ENCODE data around the gene DAZAP2.
"Not testable (repeated sequence)": the region's sequence is repeated elsewhere in the genome, so short reads cannot be mapped to it uniquely, and the experiment has no call there.

DAZAP2 gene

GRCh38 chr12:51217133-51217967 is 21.3 kb upstream of the DAZAP2 start:
- DNase-seq = peak; percentile 71

GRCh38 chr12:51217968-51218606 is 20.5 kb upstream of the DAZAP2 start, which contains the start of gene POU6F1:
Gene POU6F1, minus strand, starts transcription at chr12:51218062. Its CDS starts 11,226 bp downstream, at chr12:51206836.
- peak; percentile 89 for DNase-seq

GRCh38 chr12:51218607-51219161 is 19.9 kb upstream of the DAZAP2 start:
- peak; percentile 24 for DNase-seq

GRCh38 chr12:51219322-51219721 is 19.3 kb upstream of the DAZAP2 start:
- no peak for DNase-seq

DNA sequence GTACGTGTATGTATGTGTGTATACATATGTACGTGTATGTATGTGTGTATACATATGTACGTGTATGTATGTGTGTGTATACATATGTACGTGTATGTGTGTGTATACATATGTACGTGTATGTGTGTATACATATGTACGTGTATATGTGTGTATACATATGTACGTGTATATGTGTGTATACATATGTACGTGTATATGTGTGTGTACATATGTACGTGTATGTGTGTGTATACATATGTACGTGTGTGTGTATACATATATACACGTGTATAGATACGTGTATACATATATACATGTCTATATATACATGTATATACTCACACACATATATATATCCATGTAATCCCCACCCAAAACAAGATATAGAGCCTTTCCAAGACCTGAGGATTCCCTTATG is 18.8 kb upstream of the DAZAP2 start:
- DNase-seq = not testable (repeated sequence)

DNA sequence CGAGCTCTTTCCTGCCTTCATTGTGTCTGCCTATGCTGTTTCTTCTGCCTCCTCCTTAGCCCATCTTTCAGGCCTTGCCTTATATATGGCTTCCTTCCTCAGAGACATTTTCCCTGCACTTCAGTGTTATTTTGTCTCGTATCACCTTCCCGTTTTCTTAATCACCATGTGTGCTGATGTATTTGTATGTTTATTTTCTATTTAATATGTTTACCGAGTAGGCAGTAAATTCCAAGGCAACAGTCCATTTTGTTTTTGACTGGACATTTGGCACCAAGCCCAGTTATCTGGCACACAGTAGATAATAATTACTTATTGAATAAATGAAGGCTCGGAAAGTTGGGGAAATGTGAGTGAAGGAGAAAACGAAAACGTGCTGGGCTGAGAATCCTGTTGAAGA is 16.2 kb upstream of the DAZAP2 start:
- no peak for DNase-seq

GRCh38 chr12:51224625-51225024 is 14.0 kb upstream of the DAZAP2 start:
- no peak for DNase-seq

- DNase-seq = no peak
Measured at GRCh38 chr12:51225234-51225633, 13.4 kb upstream of the DAZAP2 start.

DNA sequence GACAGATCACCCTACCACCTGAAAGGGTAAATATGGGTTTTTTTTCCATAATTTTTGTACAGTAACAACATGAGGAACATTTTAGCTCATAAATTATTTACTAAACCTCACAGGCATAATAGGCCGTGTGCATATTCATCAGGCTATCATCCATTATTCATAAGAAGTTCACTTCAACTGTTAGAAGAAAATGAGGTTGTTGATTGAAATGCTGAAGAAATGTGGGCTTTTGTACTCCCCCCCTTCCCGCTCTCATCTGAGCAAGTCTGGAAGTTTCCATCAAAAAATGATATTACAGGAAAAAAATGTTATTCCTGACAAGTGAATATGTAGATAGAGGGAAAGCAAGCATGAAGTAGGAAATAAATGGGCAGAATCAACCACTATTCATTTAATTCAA is 12.9 kb upstream of the DAZAP2 start:
- no peak for DNase-seq

GRCh38 chr12:51227112-51227511 is 11.5 kb upstream of the DAZAP2 start:
- DNase-seq = not testable (repeated sequence)

GRCh38 chr12:51227962-51228361 is 10.7 kb upstream of the DAZAP2 start:
- no peak for DNase-seq

GRCh38 chr12:51229116-51229809 is 9.4 kb upstream of the DAZAP2 start:
- no peak for DNase-seq

GRCh38 chr12:51232642-51233041 is 6.0 kb upstream of the DAZAP2 start:
- no peak for DNase-seq

DNA sequence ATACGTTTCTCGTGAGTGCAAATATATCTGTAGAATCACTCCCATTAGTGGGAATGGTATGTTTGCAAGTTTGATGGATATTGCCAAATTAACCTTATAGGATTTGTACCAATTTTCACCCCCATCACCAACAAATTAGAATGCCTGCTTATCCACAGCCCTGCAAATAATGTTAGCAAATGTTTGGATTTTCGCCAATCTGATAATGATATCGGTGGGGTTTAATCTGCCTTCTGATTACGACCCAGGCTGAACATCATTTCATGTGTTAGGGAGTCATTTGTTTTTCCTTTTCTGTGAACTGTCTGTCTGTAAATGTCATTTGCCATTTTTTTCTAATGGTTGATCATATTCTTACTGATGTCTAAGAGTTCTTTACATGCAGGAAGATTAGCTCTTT is 4.1 kb upstream of the DAZAP2 start:
- DNase-seq = no peak

DNA sequence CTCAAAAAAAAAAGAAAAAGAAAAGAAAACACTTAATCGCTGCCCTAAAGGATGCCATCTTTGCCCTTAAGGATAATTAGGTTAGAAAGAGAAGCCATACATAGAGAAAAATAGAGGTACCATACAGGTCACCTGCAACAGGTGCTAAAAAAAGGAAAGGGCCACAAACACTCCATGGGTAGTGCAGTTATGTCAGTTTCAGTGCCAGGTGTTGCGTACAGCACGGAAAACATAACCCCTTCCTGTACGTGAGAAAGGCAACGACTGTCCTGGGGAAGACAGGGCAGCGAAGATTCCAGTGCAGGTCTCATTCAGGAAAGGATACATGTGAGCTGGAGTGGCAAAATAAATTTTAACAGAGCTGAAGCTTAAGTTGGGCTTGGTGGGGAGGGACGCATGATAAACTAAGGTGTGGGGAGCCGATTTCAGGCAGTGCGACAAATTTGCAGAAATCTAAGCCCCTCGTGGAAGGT is 553 bp upstream of the DAZAP2 start:
- DNase-seq = no peak

DNA sequence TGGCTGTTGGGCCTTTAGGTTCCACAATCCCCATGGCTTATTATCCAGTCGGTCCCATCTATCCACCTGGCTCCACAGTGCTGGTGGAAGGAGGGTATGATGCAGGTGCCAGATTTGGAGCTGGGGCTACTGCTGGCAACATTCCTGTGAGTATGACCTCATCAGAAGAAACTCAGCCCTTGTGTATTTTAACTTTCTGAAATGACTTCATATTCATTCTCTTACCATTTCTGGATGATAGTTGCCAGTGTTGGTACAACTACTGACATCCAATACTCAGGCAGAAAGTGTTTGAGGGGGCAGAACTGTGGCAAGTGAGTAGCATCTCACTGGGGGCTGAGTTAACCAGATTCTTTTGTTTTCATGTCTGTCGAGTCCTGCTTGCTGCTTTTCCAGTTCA is 2.3 kb downstream of the DAZAP2 start:
- no peak for DNase-seq

GRCh38 chr12:51242120-51242519 is 3.5 kb downstream of the DAZAP2 start:
- DNase-seq = no peak

DNA sequence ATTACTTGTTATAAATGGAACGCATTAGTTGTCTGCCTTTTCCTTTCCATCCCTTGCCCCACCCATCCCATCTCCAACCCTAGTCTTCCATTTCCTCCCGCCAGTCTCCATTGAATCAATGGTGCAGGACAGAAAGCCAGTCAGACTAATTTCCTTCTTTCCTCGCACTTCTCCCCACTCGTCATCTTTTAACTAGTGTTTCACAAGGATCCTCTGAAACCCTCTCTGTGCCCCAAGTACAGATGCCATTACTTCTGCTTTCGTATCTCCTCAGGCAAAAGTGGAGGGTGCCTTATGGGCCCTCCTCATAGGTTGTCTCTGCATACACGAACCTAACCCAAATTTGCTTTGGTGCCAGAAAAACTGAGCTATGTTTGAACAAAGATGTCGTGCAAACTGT is 4.2 kb downstream of the DAZAP2 start:
- DNase-seq = no peak

DNA sequence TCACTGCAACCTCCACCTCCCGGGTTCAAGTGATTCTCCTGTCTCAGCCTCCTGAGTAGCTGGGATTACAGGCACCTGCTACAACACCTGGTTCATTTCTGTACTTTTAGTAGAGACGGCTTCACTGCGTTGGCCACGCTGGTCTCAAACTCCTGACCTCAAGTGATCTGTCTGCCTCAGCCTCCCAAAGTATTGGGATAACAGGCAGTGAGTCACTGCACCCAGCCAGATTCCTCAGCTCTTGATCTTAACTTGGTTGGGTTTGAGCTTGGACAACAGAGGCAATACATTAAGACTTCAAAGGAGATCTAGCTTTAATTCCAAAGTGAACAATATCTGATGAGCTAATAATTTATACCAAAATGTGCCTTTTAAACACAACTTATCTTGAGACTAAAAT is 5.6 kb downstream of the DAZAP2 start:
- no peak for DNase-seq

DNA sequence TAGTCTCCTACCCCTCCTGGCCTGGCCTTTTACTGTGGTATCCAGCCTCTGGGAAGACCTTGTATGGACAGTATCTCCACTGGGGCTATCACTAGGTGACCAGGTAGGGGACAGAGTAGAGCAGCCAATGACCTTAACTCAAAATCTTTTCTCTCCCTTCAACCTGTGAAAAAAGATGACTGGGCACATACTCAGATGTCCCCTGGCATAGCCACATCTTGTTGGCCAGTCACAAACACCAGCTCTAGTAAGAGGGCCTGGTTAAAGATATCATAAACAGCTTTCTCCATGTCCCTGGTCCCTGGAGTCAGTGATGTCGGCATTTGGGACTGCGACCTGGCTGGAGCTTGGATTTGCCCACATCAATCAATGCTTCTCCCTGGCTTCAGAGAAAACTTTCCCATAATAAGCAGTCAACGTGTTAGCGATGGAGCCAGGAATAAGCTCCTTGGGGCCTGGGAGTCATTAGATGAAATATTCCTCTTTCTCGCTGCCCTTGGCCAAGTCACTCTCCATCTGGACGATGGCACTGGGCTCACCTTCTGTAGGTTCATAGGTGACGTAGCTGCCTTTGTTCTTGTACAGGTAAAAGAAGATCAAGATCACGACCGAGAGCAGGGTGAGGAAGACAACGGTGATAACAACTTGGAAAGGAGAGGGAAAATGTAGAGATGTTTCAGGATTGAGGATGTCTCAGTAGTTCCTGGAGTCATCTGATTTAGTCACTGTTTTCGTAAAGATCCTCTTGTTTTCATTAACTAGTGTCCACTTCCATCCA is 7.0 kb downstream of the DAZAP2 start:
- no peak for DNase-seq

DNA sequence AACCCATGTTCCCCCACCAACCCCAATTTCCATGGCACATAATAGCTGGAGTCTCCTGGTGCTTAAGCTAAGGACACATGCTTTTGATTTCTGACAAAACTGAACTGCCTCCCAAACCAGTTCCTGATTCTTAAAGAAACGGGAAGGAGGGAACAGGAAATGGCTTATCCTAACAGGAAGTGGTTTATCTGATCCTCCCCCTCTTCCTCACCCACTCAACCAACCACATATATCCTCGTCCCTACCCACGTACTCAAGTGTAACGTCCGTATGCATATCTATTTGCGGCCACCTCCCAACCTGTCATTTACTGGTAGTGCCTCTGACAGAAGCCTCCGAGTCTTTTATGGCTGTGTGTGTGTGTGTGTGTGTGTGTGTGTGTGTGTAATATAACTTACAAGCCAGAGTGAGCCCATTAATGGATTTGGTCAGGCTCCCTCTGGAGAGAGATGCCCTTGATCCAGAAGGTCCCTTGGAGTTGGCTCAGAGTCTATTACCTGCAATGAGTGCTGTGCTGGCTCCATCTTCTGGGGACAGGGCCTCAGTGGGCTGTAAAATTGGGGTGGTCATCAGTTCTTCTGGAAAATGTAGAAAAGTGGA is 7.7 kb downstream of the DAZAP2 start:
- DNase-seq = peak; percentile 50

Measured in femur (tissue), 1 donor.